Stomach (tissue), 9 donors: ENCODE results near the gene KCNQ1. TPM values are rescaled to one million over a fixed set of nuclear protein-coding genes. Genes with fewer than 3 reads are reported as not detected.

Source experiments
- DNase-seq, 2 donors: peaks; one replicate each; pipeline versions ENCODE4 v3.0.0 to v3.0.0-alpha.2; 2013 to 2019
- H3K27ac ChIP-seq, 5 donors: fragments of 200-600 bp in 4 of 5; sonication (generic) in 4 of 5; one replicate each; pipeline ENCODE4 v1.5.1; 2013 to 2019; ENCODE audit warnings: mild to moderate bottlenecking in 1 of 5, moderate library complexity in 1 of 5
- H3K27me3 ChIP-seq, 3 donors: fragments of 200-600 bp; sonication (generic); one replicate each; pipeline ENCODE4 v1.5.1; 2017 to 2019; ENCODE audit warnings: mixed run types in 1 of 3
- H3K36me3 ChIP-seq, 4 donors: fragments of 200-600 bp; sonication (generic); 1 replicate in 3 of 4; 2 replicates in 1 of 4; pipeline ENCODE4 v1.5.1; 2016 to 2019
- H3K4me1 ChIP-seq, 4 donors: fragments of 200-600 bp; sonication (generic); one replicate each; pipeline ENCODE4 v1.5.1; 2016 to 2019
- H3K4me3 ChIP-seq, 4 donors: fragments of 200-600 bp; sonication (generic) in 3 of 4; one replicate each; pipeline ENCODE4 v1.5.1; 2016 to 2019; ENCODE audit warnings: mild to moderate bottlenecking in 1 of 4
- H3K9me3 ChIP-seq, 4 donors: fragments of 200-600 bp; sonication (generic); one replicate each; pipeline ENCODE4 v1.5.1; 2016 to 2019
- CTCF ChIP-seq, 7 experiments: fragments of 450-650 bp in 4 of 7; fragments of 200-600 bp in 3 of 7; sonication (generic) in 3 of 7; IDR thresholded peaks; one replicate each; pipeline ENCODE4 v1.5.1; 2016 to 2019; ENCODE audit warnings: antibody characterized with exemption in 7 of 7, control low read depth in 2 of 7, mild to moderate bottlenecking in 1 of 7
- EP300 ChIP-seq: sonication (generic); formaldehyde crosslinking; IDR thresholded peaks from one replicate; pipeline ENCODE4 v1.6.1; 2017; ENCODE audit warnings: antibody characterized with exemption
- POLR2A ChIP-seq, 4 donors: fragments of 450-650 bp; IDR thresholded peaks; one replicate each; pipeline ENCODE4 v1.6.1; 2016; ENCODE audit warnings: antibody characterized with exemption in 4 of 4, control low read depth in 2 of 4, mild to moderate bottlenecking in 1 of 4, moderate library complexity in 1 of 4
- POLR2AphosphoS5 ChIP-seq, 3 donors: sonication (generic); formaldehyde crosslinking; IDR thresholded peaks; one replicate each; pipeline ENCODE4 v1.6.1; 2016; ENCODE audit warnings: antibody characterized with exemption in 3 of 3
- WGBS, 5 donors: extraction: QIAGEN DNeasy Blood & Tissue Kit in 3 of 5; methylation state at CpG; one replicate each; pipeline versions ENCODE4 v1.1.5 to v1.1.7; 2013 to 2018; 5-methylcytosine and 5-hydroxymethylcytosine counted together
- intact Hi-C: fragments of 100-400 bp; cut with DNase I; formaldehyde crosslinking; loops from one replicate; pipeline ENCODE4 v1.15.1; 2023; ENCODE audit warnings: low total_unique reads
- polyA plus RNA-seq, 3 donors: library from polyadenylated mRNA; stranded (reverse); fragments of 200-250 nt; gene quantifications; one replicate each; pipeline ENCODE4 v1.2.3, GENCODE V29; 2013
- total RNA-seq, 5 donors: library from RNA; depleted of rRNA; stranded (reverse); fragments of >200 nt; gene quantifications; one replicate each; pipeline versions ENCODE4 v1.1.0 to v1.2.3, GENCODE V29; 2014 to 2016
- donor health status: healthy with polysubstance abuse.
- donor health status: Bipolar disorder and iron deficiency.
- donor health status: healthy.

The KCNQ1 gene
- total and polyA plus RNA-seq, 8 donors, result 12.1 to 155 (median 49.0) TPM

- 70 to 79% (median 76%) methylated on average over 2 to 9 of the region's 9 CpGs for WGBS, 5 donors
- H3K4me1 ChIP-seq, result peaks cover 0 to 7% (median 2%) of the 10 kb centered on the region in 4 donors
- no peaks in the 10 kb centered on the region for H3K36me3 ChIP-seq
- no peak overlapping the region for H3K4me3 ChIP-seq
- DNase-seq, result no peak
- no peak for TF ChIP-seq EP300
- TF ChIP-seq CTCF (IDR thresholded peaks at IDR 0.05), result no peak
- TF ChIP-seq POLR2A (IDR thresholded peaks at IDR 0.05), result no peak
- no peak for TF ChIP-seq POLR2AphosphoS5 (IDR thresholded peaks at IDR 0.05)
- H3K9me3 ChIP-seq, result no peaks in the 10 kb centered on the region
- intact Hi-C loops, result no loop called here
- H3K27me3 ChIP-seq, result peaks cover 0 to 12% (median 11%) of the 10 kb centered on the region in 3 donors
- no peak overlapping the region for H3K27ac ChIP-seq
Measured at GRCh38 chr11:2410616-2411015, 34.2 kb upstream of the KCNQ1 start.

- 79 to 82% (median 81%) methylated on average over 29 to 30 of the region's 30 CpGs for WGBS, 5 donors
- intact Hi-C loops, result no loop called here
- TF ChIP-seq POLR2A (IDR thresholded peaks at IDR 0.05), result no peak
- no peak for TF ChIP-seq EP300
- TF ChIP-seq CTCF (IDR thresholded peaks at IDR 0.05), result no peak
- TF ChIP-seq POLR2AphosphoS5 (IDR thresholded peaks at IDR 0.05), result no peak
Measured at GRCh38 chr11:2411446-2412305, 33.1 kb upstream of the KCNQ1 start.

GRCh38 chr11:2412323-2412722 is 32.5 kb upstream of the KCNQ1 start:
- Histone ChIP-seq H3K4me3 (no peak overlapping the region), H3K4me1 (peaks cover 0 to 7% (median 2%) of the 10 kb centered on the region in 4 donors), H3K27me3 (peaks cover 0 to 12% (median 11%) of the 10 kb centered on the region in 3 donors), H3K27ac (no peak overlapping the region), H3K9me3 (no peaks in the 10 kb centered on the region), H3K36me3 (no peaks in the 10 kb centered on the region)
- WGBS, 5 donors, result 82 to 91% (median 85%) methylated on average over 4 to 6 of the region's 6 CpGs
- DNase-seq, result no peak
- intact Hi-C loops, result no loop called here
- TF ChIP-seq POLR2A (IDR thresholded peaks at IDR 0.05) (no peak), EP300 (no peak)

More at GRCh38 chr11:2411446-2412305, 33.1 kb upstream of the KCNQ1 start:
- Histone ChIP-seq H3K4me1 (peaks cover 0 to 7% (median 2%) of the 10 kb centered on the region in 4 donors), H3K9me3 (no peaks in the 10 kb centered on the region), H3K36me3 (no peaks in the 10 kb centered on the region), H3K27ac (no peak overlapping the region), H3K4me3 (no peak overlapping the region), H3K27me3 (peaks cover 0 to 12% (median 11%) of the 10 kb centered on the region in 3 donors)
- DNase-seq, result no peak

- TF ChIP-seq CTCF (IDR thresholded peaks at IDR 0.05) (no peak), POLR2AphosphoS5 (IDR thresholded peaks at IDR 0.05) (no peak), EP300 (no peak)
- Histone ChIP-seq H3K36me3 (no peaks in the 10 kb centered on the region), H3K27me3 (peaks cover 0 to 12% (median 11%) of the 10 kb centered on the region in 3 donors), H3K4me1 (peaks cover 0 to 7% (median 2%) of the 10 kb centered on the region in 4 donors), H3K4me3 (no peak overlapping the region), H3K27ac (no peak overlapping the region), H3K9me3 (no peaks in the 10 kb centered on the region)
- intact Hi-C loops, result no loop called here
- WGBS, 5 donors, result 74 to 88% (median 85%) methylated on average over 16 to 43 of the region's 43 CpGs
- no peak for DNase-seq
Measured at GRCh38 chr11:2413742-2414579, 30.8 kb upstream of the KCNQ1 start.
